Stimulated activated naive B cell treated with anti-CD40 and anti-IgM and Interleukin-4, amounts not matched to agents 10 μg/mL and 1 μg/mL and 100 μg/mL, for 72 hours (primary cell): ENCODE results near the gene UBXN10.

ENCODE experiments used
- ATAC-seq, 2 donors: fragments of 150-1000 bp; cut with Tn5 transposase; replicated peaks; 2 replicates each; pipeline ENCODE4 v1.10.0; 2021; ENCODE audit warnings: moderate library complexity in 1 of 2
- DNase-seq: peaks from one replicate; pipeline ENCODE4 v3.0.0; 2021
- H3K27ac Mint-ChIP-seq: one replicate; pipeline ENCODE4 v1.8.0; 2022; ENCODE audit warnings: mild to moderate bottlenecking, mixed read lengths
- H3K27me3 Mint-ChIP-seq, 2 donors: one replicate each; pipeline ENCODE4 v1.8.0; 2022; ENCODE audit warnings: mixed read lengths in 2 of 2
- H3K36me3 Mint-ChIP-seq, 2 donors: one replicate each; pipeline ENCODE4 v1.8.0; 2022; ENCODE audit warnings: mixed read lengths in 2 of 2, mild to moderate bottlenecking in 1 of 2
- H3K4me1 Mint-ChIP-seq, 2 donors: one replicate each; pipeline ENCODE4 v1.8.0; 2022; ENCODE audit warnings: mixed read lengths in 2 of 2, mild to moderate bottlenecking in 1 of 2
- H3K4me3 Mint-ChIP-seq, 2 donors: one replicate each; pipeline ENCODE4 v1.8.0; 2022; ENCODE audit warnings: mild to moderate bottlenecking in 2 of 2, mixed read lengths in 2 of 2, moderate library complexity in 1 of 2
- H3K9me3 Mint-ChIP-seq, 2 donors: one replicate each; pipeline ENCODE4 v1.8.0; 2022; ENCODE audit warnings: mixed read lengths in 2 of 2, mild to moderate bottlenecking in 1 of 2

Gene UBXN10

GRCh38 chr1:20147846-20148570, 37.9 kb upstream of the UBXN10 start:
- H3K27me3 Mint-ChIP-seq: peaks cover 11 to 21% of the 10 kb centered on the region in 2 donors
- DNase-seq (no peak), ATAC-seq (no peak)
- no peaks in the 10 kb centered on the region for H3K36me3 Mint-ChIP-seq
- H3K9me3 Mint-ChIP-seq: no peaks in the 10 kb centered on the region
- H3K27ac Mint-ChIP-seq: no peak overlapping the region
- no peak overlapping the region for H3K4me3 Mint-ChIP-seq
- peaks cover 10 to 12% of the 10 kb centered on the region in 2 donors for H3K4me1 Mint-ChIP-seq

- no peak overlapping the region for H3K27ac Mint-ChIP-seq
- ATAC-seq (no peak), DNase-seq (no peak)
- peaks cover 11 to 12% of the 10 kb centered on the region in 2 donors for H3K4me1 Mint-ChIP-seq
- H3K4me3 Mint-ChIP-seq: no peak overlapping the region
- no peaks in the 10 kb centered on the region for H3K9me3 Mint-ChIP-seq
- H3K36me3 Mint-ChIP-seq: no peaks in the 10 kb centered on the region
- H3K27me3 Mint-ChIP-seq: peaks cover 11 to 21% of the 10 kb centered on the region in 2 donors
Measured at GRCh38 chr1:20148571-20149500, 37.1 kb upstream of the UBXN10 start.

GRCh38 chr1:20149601-20150325, 36.1 kb upstream of the UBXN10 start:
- ATAC-seq: no peak
- Mint-ChIP-seq H3K27ac (no peak overlapping the region), H3K27me3 (peaks cover 6 to 21% of the 10 kb centered on the region in 2 donors), H3K4me3 (no peak overlapping the region), H3K36me3 (no peaks in the 10 kb centered on the region), H3K4me1 (peaks cover 14 to 21% of the 10 kb centered on the region in 2 donors), H3K9me3 (no peaks in the 10 kb centered on the region)
- DNase-seq: no peak

GRCh38 chr1:20150326-20150705, 35.6 kb upstream of the UBXN10 start:
- no peak overlapping the region for H3K4me3 Mint-ChIP-seq
- no peaks in the 10 kb centered on the region for H3K36me3 Mint-ChIP-seq
- no peak for ATAC-seq
- peaks cover 6 to 21% of the 10 kb centered on the region in 2 donors for H3K27me3 Mint-ChIP-seq
- H3K9me3 Mint-ChIP-seq: no peaks in the 10 kb centered on the region
- DNase-seq: no peak
- H3K27ac Mint-ChIP-seq: no peak overlapping the region
- H3K4me1 Mint-ChIP-seq: peaks cover 15 to 22% of the 10 kb centered on the region in 2 donors

- Mint-ChIP-seq H3K4me1 (peaks cover 15 to 22% of the 10 kb centered on the region in 2 donors), H3K27me3 (peaks cover 6 to 21% of the 10 kb centered on the region in 2 donors), H3K27ac (no peak overlapping the region), H3K9me3 (no peaks in the 10 kb centered on the region), H3K4me3 (no peak overlapping the region), H3K36me3 (no peaks in the 10 kb centered on the region)
- no peak for ATAC-seq
- DNase-seq: no peak
Measured at GRCh38 chr1:20150969-20151368, 34.9 kb upstream of the UBXN10 start.

GRCh38 chr1:20151906-20152598, 33.8 kb upstream of the UBXN10 start:
- DNase-seq (peak; percentile 77), ATAC-seq (peak; percentile 90 to 92)
- Mint-ChIP-seq H3K27me3 (peaks cover 6 to 21% of the 10 kb centered on the region in 2 donors), H3K4me1 (peaks cover 15 to 22% of the 10 kb centered on the region in 2 donors), H3K27ac (peak overlapping the region; percentile 87), H3K4me3 (peak overlapping the region; percentile 82), H3K36me3 (no peaks in the 10 kb centered on the region), H3K9me3 (peaks cover 0 to under 1% of the 10 kb centered on the region in 2 donors)

GRCh38 chr1:20152599-20152930, 33.3 kb upstream of the UBXN10 start:
- H3K27ac Mint-ChIP-seq: no peak overlapping the region
- peak in 1 of 2 donors; percentile 13 for ATAC-seq
- no peak for DNase-seq
- H3K27me3 Mint-ChIP-seq: peaks cover 6 to 21% of the 10 kb centered on the region in 2 donors
- peaks cover 15 to 22% of the 10 kb centered on the region in 2 donors for H3K4me1 Mint-ChIP-seq
- no peaks in the 10 kb centered on the region for H3K36me3 Mint-ChIP-seq
- peaks cover 1 to 6% of the 10 kb centered on the region in 2 donors for H3K9me3 Mint-ChIP-seq
- peak overlapping the region; percentile 82 for H3K4me3 Mint-ChIP-seq

GRCh38 chr1:20153000-20153418, 32.9 kb upstream of the UBXN10 start:
- ATAC-seq: no peak
- H3K4me3 Mint-ChIP-seq: no peak overlapping the region
- H3K4me1 Mint-ChIP-seq: peaks cover 15 to 22% of the 10 kb centered on the region in 2 donors
- H3K36me3 Mint-ChIP-seq: no peaks in the 10 kb centered on the region
- DNase-seq: no peak
- H3K9me3 Mint-ChIP-seq: peaks cover 5 to 10% of the 10 kb centered on the region in 2 donors
- no peak overlapping the region for H3K27ac Mint-ChIP-seq
- peaks cover 6 to 17% of the 10 kb centered on the region in 2 donors for H3K27me3 Mint-ChIP-seq

GRCh38 chr1:20154301-20154831, 31.5 kb upstream of the UBXN10 start:
- DNase-seq (no peak), ATAC-seq (no peak)
- Mint-ChIP-seq H3K36me3 (peaks cover 3 to 4% of the 10 kb centered on the region in 2 donors), H3K9me3 (peaks cover 11 to 16% of the 10 kb centered on the region in 2 donors), H3K4me3 (peak overlapping the region in 1 of 2 donors; percentile 49), H3K4me1 (peaks cover 15 to 22% of the 10 kb centered on the region in 2 donors), H3K27ac (peak overlapping the region; percentile 67), H3K27me3 (peaks cover 4 to 9% of the 10 kb centered on the region in 2 donors)

- Mint-ChIP-seq H3K27me3 (peaks cover 0 to 8% of the 10 kb centered on the region in 2 donors), H3K4me1 (peaks cover 5 to 10% of the 10 kb centered on the region in 2 donors), H3K36me3 (peaks cover 13 to 23% of the 10 kb centered on the region in 2 donors)
Measured at GRCh38 chr1:20158358-20159070, 27.4 kb upstream of the UBXN10 start.

GRCh38 chr1:20160034-20160433, 25.9 kb upstream of the UBXN10 start:
- Mint-ChIP-seq H3K4me3 (no peak overlapping the region), H3K27me3 (peaks cover 5 to 14% of the 10 kb centered on the region in 2 donors), H3K36me3 (peaks cover 14 to 29% of the 10 kb centered on the region in 2 donors), H3K9me3 (peaks cover 42 to 50% of the 10 kb centered on the region in 2 donors), H3K27ac (no peak overlapping the region), H3K4me1 (no peaks in the 10 kb centered on the region)
- DNase-seq: no peak
- no peak for ATAC-seq

More at GRCh38 chr1:20158358-20159070, 27.4 kb upstream of the UBXN10 start:
- no peak for DNase-seq
- no peak overlapping the region for H3K27ac Mint-ChIP-seq
- H3K4me3 Mint-ChIP-seq: no peak overlapping the region
- no peak for ATAC-seq
- peaks cover 35 to 44% of the 10 kb centered on the region in 2 donors for H3K9me3 Mint-ChIP-seq

- no peak overlapping the region for H3K4me3 Mint-ChIP-seq
- H3K9me3 Mint-ChIP-seq: peaks cover 32 to 42% of the 10 kb centered on the region in 2 donors
- H3K27me3 Mint-ChIP-seq: peaks cover 30 to 41% of the 10 kb centered on the region in 2 donors
- peaks cover 17 to 33% of the 10 kb centered on the region in 2 donors for H3K36me3 Mint-ChIP-seq
- DNase-seq: no peak
- no peaks in the 10 kb centered on the region for H3K4me1 Mint-ChIP-seq
- ATAC-seq: no peak
- no peak overlapping the region for H3K27ac Mint-ChIP-seq
Measured at GRCh38 chr1:20164694-20165202, 21.1 kb upstream of the UBXN10 start.
